ENCODE data around the gene TMEM132A.
"Not testable (repeated sequence)": the region's sequence is repeated elsewhere in the genome, so short reads cannot be mapped to it uniquely, and the experiment has no call there.

TMEM132A gene

GRCh38 chr11:60970890-60971289 lies 46.6 kb downstream of the TMEM132A start:
- intact Hi-C loops (cut with DNase I), result no loop called here
- DNase-seq, result no peak

GRCh38 chr11:60971520-60971919 lies 47.3 kb downstream of the TMEM132A start, which contains the start of gene CD6:
TSS of gene CD6 (plus strand) at chr11:60971680. CDS start at chr11:60971866, 186 bp downstream.
- no peak for DNase-seq
- intact Hi-C loops (cut with DNase I), result no loop called here

- no peak for DNase-seq
- intact Hi-C loops (cut with DNase I), result no loop called here
Observed at GRCh38 chr11:60972182-60973030, 48.1 kb downstream of the TMEM132A start.

GRCh38 chr11:60973699-60974098 lies 49.4 kb downstream of the TMEM132A start:
- intact Hi-C loops (cut with DNase I), result no loop called here
- DNase-seq, result no peak

GRCh38 chr11:60974316-60974715 lies 50.1 kb downstream of the TMEM132A start:
- DNase-seq; intact Hi-C loops (cut with DNase I): not testable (repeated sequence)

GRCh38 chr11:60974726-60975125 lies 50.5 kb downstream of the TMEM132A start:
- DNase-seq, result peak in 39 of 42 donors; percentile 23 to 81 (median 58)

GRCh38 chr11:60977224-60977623 lies 53.0 kb downstream of the TMEM132A start:
- no peak for DNase-seq

More at GRCh38 chr11:60974726-60975125, 50.5 kb downstream of the TMEM132A start:
- intact Hi-C loops (cut with DNase I), result no loop called here

GRCh38 chr11:60977836-60978235 lies 53.6 kb downstream of the TMEM132A start:
- no peak for DNase-seq
- intact Hi-C loops (cut with DNase I), result no loop called here

More at GRCh38 chr11:60977224-60977623, 53.0 kb downstream of the TMEM132A start:
- intact Hi-C loops (cut with DNase I), result no loop called here

GRCh38 chr11:60978546-60979380 lies 54.5 kb downstream of the TMEM132A start:
- intact Hi-C loops (cut with DNase I), result no loop called here
- DNase-seq, result no peak

- intact Hi-C loops (cut with DNase I), result no loop called here
- no peak for DNase-seq
Observed at GRCh38 chr11:60981515-60981914, 57.3 kb downstream of the TMEM132A start.

GRCh38 chr11:60982184-60982583 lies 57.9 kb downstream of the TMEM132A start:
- intact Hi-C loops (cut with DNase I), result no loop called here
- DNase-seq, result no peak

GRCh38 chr11:60984149-60984548 lies 59.9 kb downstream of the TMEM132A start:
- DNase-seq, result no peak
- intact Hi-C loops (cut with DNase I), result no loop called here

- no peak for DNase-seq
- intact Hi-C loops (cut with DNase I), result no loop called here
Observed at GRCh38 chr11:60984636-60985035, 60.4 kb downstream of the TMEM132A start.

- no peak for DNase-seq
- intact Hi-C loops (cut with DNase I), result no loop called here
Observed at GRCh38 chr11:60985501-60985900, 61.2 kb downstream of the TMEM132A start.

- intact Hi-C loops (cut with DNase I), result no loop called here
- DNase-seq, result no peak
Observed at GRCh38 chr11:60985991-60986915, 62.0 kb downstream of the TMEM132A start.

All from head of caudate nucleus (tissue), 42 donors.